ENCODE data around the gene CPVL. TPM values are rescaled to one million over a fixed set of nuclear protein-coding genes. Genes with fewer than 3 reads are reported as not detected.
A peak's percentile ranks its signal among the peaks of the same experiment; 100 is the strongest.

The CPVL gene
- total RNA-seq, 2 donors from 2014 or later: 4.0 to 17.9 TPM

GRCh38 chr7:29184599-29184998 lies 38.3 kb upstream of the CPVL start:
- no peak overlapping the region for H3K4me3 ChIP-seq
- TF ChIP-seq CTCF (IDR thresholded peaks at IDR 0.05) (no peak), POLR2A (IDR thresholded peaks at IDR 0.05) (no peak)
- ATAC-seq (no peak), DNase-seq (no peak)
- H3K36me3 ChIP-seq (replicated peaks in 1 of 2; ENCODE audit: insufficient read depth in 1 of 2, low read depth in 2 of 2): no peaks in the 10 kb centered on the region
- no peak overlapping the region for H3K27ac ChIP-seq
- H3K9me3 ChIP-seq: no peaks in the 10 kb centered on the region
- H3K4me1 ChIP-seq: peaks cover 7% of the 10 kb centered on the region
- no peaks in the 10 kb centered on the region for H3K27me3 ChIP-seq
- intact Hi-C loops (cut with DNase I): no loop called here
- 82 to 85% methylated on average over 2 of the region's 2 CpGs for WGBS, 2 donors

- H3K27ac ChIP-seq: no peak overlapping the region
- no peaks in the 10 kb centered on the region for H3K9me3 ChIP-seq
- no peak for DNase-seq
- no peaks in the 10 kb centered on the region for H3K4me1 ChIP-seq
- WGBS, 2 donors: 53 to 83% methylated on average over 1 of the region's 1 CpG
- no peak for TF ChIP-seq CTCF (IDR thresholded peaks at IDR 0.05)
- TF ChIP-seq POLR2A (IDR thresholded peaks at IDR 0.05): no peak
- intact Hi-C loops (cut with DNase I): no loop called here
- no peaks in the 10 kb centered on the region for H3K36me3 ChIP-seq (replicated peaks in 1 of 2; ENCODE audit: insufficient read depth in 1 of 2, low read depth in 2 of 2)
- no peaks in the 10 kb centered on the region for H3K27me3 ChIP-seq
- ATAC-seq: no peak
- no peak overlapping the region for H3K4me3 ChIP-seq
These were observed 32.8 kb upstream of the CPVL start for GRCh38 chr7:29179115-29179514.

GRCh38 chr7:29177963-29178600 lies 31.7 kb upstream of the CPVL start:
- WGBS, 2 donors: 65 to 73% methylated on average over 9 of the region's 9 CpGs
- intact Hi-C loops (cut with DNase I): no loop called here
- no peaks in the 10 kb centered on the region for H3K4me1 ChIP-seq
- no peaks in the 10 kb centered on the region for H3K36me3 ChIP-seq (replicated peaks in 1 of 2; ENCODE audit: insufficient read depth in 1 of 2, low read depth in 2 of 2)
- peak; percentile 18 for ATAC-seq
- TF ChIP-seq POLR2A (IDR thresholded peaks at IDR 0.05): no peak
- no peak for TF ChIP-seq CTCF (IDR thresholded peaks at IDR 0.05)
- H3K27me3 ChIP-seq: no peaks in the 10 kb centered on the region
- peak overlapping the region in 1 of 4 donors; percentile 18 for H3K27ac ChIP-seq
- peak in 2 of 4 donors; percentile 27 to 76 for DNase-seq
- H3K9me3 ChIP-seq: no peaks in the 10 kb centered on the region
- no peak overlapping the region for H3K4me3 ChIP-seq

- Histone ChIP-seq H3K9me3 (no peaks in the 10 kb centered on the region), H3K27ac (no peak overlapping the region), H3K27me3 (no peaks in the 10 kb centered on the region), H3K4me3 (no peak overlapping the region), H3K36me3 (replicated peaks in 1 of 2; ENCODE audit: insufficient read depth in 1 of 2, low read depth in 2 of 2) (no peaks in the 10 kb centered on the region), H3K4me1 (no peaks in the 10 kb centered on the region)
- ATAC-seq: no peak
- TF ChIP-seq CTCF (IDR thresholded peaks at IDR 0.05) (no peak), POLR2A (IDR thresholded peaks at IDR 0.05) (no peak)
- intact Hi-C loops (cut with DNase I): no loop called here
- 84 to 95% methylated on average over 3 of the region's 3 CpGs for WGBS, 2 donors
- DNase-seq: no peak
These were observed 27.1 kb upstream of the CPVL start for GRCh38 chr7:29173458-29173857.

GRCh38 chr7:29170781-29171180 lies 24.4 kb upstream of the CPVL start:
- TF ChIP-seq POLR2A (IDR thresholded peaks at IDR 0.05) (no peak), CTCF (IDR thresholded peaks at IDR 0.05) (no peak)
- H3K27me3 ChIP-seq: no peaks in the 10 kb centered on the region
- no peaks in the 10 kb centered on the region for H3K9me3 ChIP-seq
- no peak overlapping the region for H3K27ac ChIP-seq
- no peaks in the 10 kb centered on the region for H3K36me3 ChIP-seq (replicated peaks in 1 of 2; ENCODE audit: insufficient read depth in 1 of 2, low read depth in 2 of 2)
- ATAC-seq (no peak), DNase-seq (no peak)
- intact Hi-C loops (cut with DNase I): no loop called here
- no peak overlapping the region for H3K4me3 ChIP-seq
- no peaks in the 10 kb centered on the region for H3K4me1 ChIP-seq
- 79 to 88% methylated on average over 7 of the region's 7 CpGs for WGBS, 2 donors

All from body of pancreas (tissue), 4 donors.